K562 (cell line): ENCODE results near the gene NEMF. TPM values are rescaled to one million over a fixed set of nuclear protein-coding genes. Genes with fewer than 3 reads are reported as not detected.

ENCODE experiments used
- BRD9 ChIP-seq: fragments of 450-650 bp; IDR thresholded peaks from 2 replicates; pipeline ENCODE4 v1.6.1; 2018; ENCODE audit warnings: low read depth; ENCODE audit not compliant: partially characterized antibody
- CEBPG ChIP-seq, 3 experiments: fragments of 200-800 bp in 1 of 3; sonication (Bioruptor generic) in 1 of 3; sonication (generic) in 1 of 3; formaldehyde crosslinking in 1 of 3; IDR thresholded peaks in 2 of 3; conservative IDR thresholded peaks in 1 of 3; 2 replicates each; pipeline versions ENCODE4 v1.6.1 to v1.8.0; 2016 to 2022; ENCODE audit warnings: missing compliant biosample characterization in 2 of 3, missing genetic modification characterization in 2 of 3, mild to moderate bottlenecking in 1 of 3, missing genetic modification reagents in 1 of 3
- CREM ChIP-seq: IDR thresholded peaks from 2 replicates; pipeline ENCODE4 v1.6.1; 2014; ENCODE audit warnings: antibody characterized with exemption, low read depth
- ELF1 ChIP-seq: fragments of 200-800 bp; sonication (Bioruptor generic); IDR thresholded peaks from 2 replicates; pipeline ENCODE4 v1.6.1; 2016; ENCODE audit warnings: missing genetic modification characterization, missing compliant biosample characterization
- GABPB1 ChIP-seq: sonication (generic); formaldehyde crosslinking; IDR thresholded peaks from 2 replicates; pipeline ENCODE4 v1.8.0; 2022; ENCODE audit warnings: mild to moderate bottlenecking, missing genetic modification reagents
- HNRNPLL ChIP-seq: fragments of 200-400 bp; formaldehyde crosslinking; IDR thresholded peaks from 2 replicates; pipeline ENCODE4 v1.6.1; 2017; ENCODE audit warnings: low read length, low read depth, mild to moderate bottlenecking; ENCODE audit not compliant: poor library complexity, severe bottlenecking
- NR2C1 ChIP-seq, 2 experiments: fragments of 450-650 bp; IDR thresholded peaks; 2 replicates each; pipeline ENCODE4 v1.6.1; 2017; ENCODE audit warnings: mild to moderate bottlenecking in 2 of 2, antibody characterized with exemption in 1 of 2, inconsistent platforms in 1 of 2, missing compliant biosample characterization in 1 of 2, missing genetic modification characterization in 1 of 2
- NRF1 ChIP-seq, 2 experiments: fragments of 450-650 bp; IDR thresholded peaks in 1 of 2; conservative IDR thresholded peaks in 1 of 2; 2 replicates each; pipeline ENCODE4 v1.6.1; 2014; ENCODE audit warnings: mild to moderate bottlenecking in 2 of 2
- PML ChIP-seq: IDR thresholded peaks from 2 replicates; pipeline ENCODE4 v1.6.1; 2012; ENCODE audit warnings: low read length, inconsistent platforms
- SAFB ChIP-seq: fragments of 200-400 bp; formaldehyde crosslinking; IDR thresholded peaks from 2 replicates; pipeline ENCODE4 v1.6.1; 2017; ENCODE audit warnings: low read depth, low read length, borderline replicate concordance
- SMARCA4 ChIP-seq: fragments of 450-650 bp; IDR thresholded peaks from 2 replicates; pipeline ENCODE4 v1.6.1; 2016
- SOX6 ChIP-seq: fragments of 450-650 bp; IDR thresholded peaks from 2 replicates; pipeline ENCODE4 v1.6.1; 2014; ENCODE audit warnings: mild to moderate bottlenecking
- SRF ChIP-seq, 2 experiments: fragments of 250-450, 450-650 bp in 1 of 2; sonication (Bioruptor Pico) in 1 of 2; sonication (generic) in 1 of 2; formaldehyde crosslinking; IDR thresholded peaks; 2 replicates each; pipeline versions ENCODE4 v1.5.0 to v1.5.1; 2020 to 2022; ENCODE audit warnings: mild to moderate bottlenecking in 1 of 2, missing genetic modification reagents in 1 of 2
- TAF7 ChIP-seq: fragments of 450-650 bp; IDR thresholded peaks from 2 replicates; pipeline ENCODE4 v1.6.1; 2016; ENCODE audit warnings: missing genetic modification characterization, missing compliant biosample characterization
- TAF9B ChIP-seq: fragments of 450-650 bp; IDR thresholded peaks from 2 replicates; pipeline ENCODE4 v1.6.1; 2018; ENCODE audit warnings: mild to moderate bottlenecking; ENCODE audit not compliant: partially characterized antibody
- TAL1 ChIP-seq: fragments of 450-650 bp; IDR thresholded peaks from 2 replicates; pipeline ENCODE4 v1.6.1; 2016; ENCODE audit warnings: mild to moderate bottlenecking
- XRCC5 ChIP-seq: fragments of 200-400 bp; formaldehyde crosslinking; IDR thresholded peaks from 2 replicates; pipeline ENCODE4 v1.6.1; 2017; ENCODE audit warnings: low read depth, mild to moderate bottlenecking, low read length
- ZC3H8 ChIP-seq: fragments of 450-650 bp; IDR thresholded peaks from 2 replicates; pipeline ENCODE4 v1.6.1; 2017
- ZNF699 ChIP-seq: fragments of 250-450 bp; sonication (Bioruptor Pico); IDR thresholded peaks from 2 replicates; pipeline ENCODE4 v1.8.0; 2021; ENCODE audit warnings: mild to moderate bottlenecking, moderate library complexity; ENCODE audit not compliant: insufficient replicate concordance
- ZNF76 ChIP-seq: fragments of 250-450 bp; sonication (Bioruptor Pico); IDR thresholded peaks from 2 replicates; pipeline ENCODE4 v1.4.0; 2020; ENCODE audit warnings: mild to moderate bottlenecking, moderate library complexity, borderline replicate concordance
- polyA plus RNA-seq, 8 experiments: library from polyadenylated mRNA; depleted of rRNA in 4 of 8; stranded (reverse) in 5 of 8; unstranded in 3 of 8; fragments of >200 nt; fragmentation: Nextera tagmentation in 2 of 8; fragmentation: Illumina TruSeq in 1 of 8; extraction: Ambion mirVana in 2 of 8; extraction: Trizol in 1 of 8; gene quantifications; 2 replicates each; pipeline versions ENCODE4 v1.2.1 to v1.2.3, GENCODE V29; 2011 to 2014; ENCODE audit warnings: inconsistent platforms in 1 of 8, missing spikeins in 1 of 8
- total RNA-seq, 7 experiments: library from RNA; depleted of rRNA in 6 of 7; stranded (reverse); fragments of >200 nt in 6 of 7; fragmentation: Illumina TruSeq in 2 of 7; extraction: Trizol in 2 of 7; gene quantifications; 2 replicates each; pipeline versions ENCODE4 v1.2.1 to v1.2.3, GENCODE V29; 2011 to 2021; ENCODE audit warnings: low replicate concordance in 1 of 7
- TF ChIP-seq, protein P1 (sequence below): fragments of 450-650 bp; IDR thresholded peaks from 2 replicates; pipeline ENCODE4 v1.6.1; 2014; ENCODE audit warnings: low read depth, mild to moderate bottlenecking, moderate library complexity, borderline replicate concordance
- TF ChIP-seq, protein P2 (sequence below): fragments of 450-650 bp; IDR thresholded peaks from 2 replicates; pipeline ENCODE4 v1.6.1; 2016; ENCODE audit warnings: borderline replicate concordance

The NEMF gene
- total and polyA plus RNA-seq, 9 of the 15 experiments (the other 6 are each of a cell fraction or from before 2014, with no cell fraction given) = 38.8 to 94.4 (median 61.0) TPM

DNA sequence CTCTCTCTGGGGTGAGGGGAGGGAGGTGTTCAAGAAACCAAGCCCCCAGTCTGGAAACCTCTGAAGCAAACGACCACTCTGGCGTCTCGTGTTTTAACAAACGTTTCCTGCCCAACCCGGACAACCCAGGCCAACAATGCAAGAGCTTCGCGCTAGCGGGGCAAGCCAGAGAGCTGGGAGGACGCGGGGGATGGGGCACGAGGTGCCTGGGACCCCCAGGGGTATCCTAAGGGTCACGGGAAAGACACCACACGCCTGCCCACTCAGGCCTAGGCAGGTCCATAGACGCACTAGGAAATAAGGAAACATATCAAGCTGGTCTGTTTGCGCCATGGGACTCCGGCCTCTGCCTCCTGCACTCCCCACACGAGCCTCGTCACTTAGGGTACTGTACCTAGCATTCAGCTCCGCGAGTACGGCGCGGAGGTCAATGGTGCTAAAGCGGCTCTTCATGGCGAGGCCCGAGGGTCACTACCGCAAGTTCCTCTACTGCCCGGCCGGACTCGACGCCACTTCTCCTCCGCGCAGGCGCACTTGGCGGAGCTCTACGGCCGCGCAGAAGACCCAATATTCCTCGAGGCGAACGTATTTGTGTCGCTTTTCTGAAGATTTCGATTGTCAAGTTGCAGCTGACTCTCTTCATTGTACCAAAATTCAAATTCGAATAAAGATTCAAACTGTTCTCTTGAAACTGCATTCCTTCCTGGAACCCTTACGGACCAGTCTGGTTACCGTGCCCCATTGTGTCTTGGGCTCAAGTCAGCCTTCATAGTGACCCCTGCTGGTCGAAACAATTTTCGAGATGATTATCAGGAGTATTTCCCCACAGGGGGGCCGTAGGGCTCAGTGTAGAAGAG lies at the start of gene NEMF (continued):
- TF ChIP-seq XRCC5 = no peak
- 0 out of 2 replicates have a peak, but pooled peaks have one; percentile 17 for TF ChIP-seq CREM
- TF ChIP-seq, protein P1, sequence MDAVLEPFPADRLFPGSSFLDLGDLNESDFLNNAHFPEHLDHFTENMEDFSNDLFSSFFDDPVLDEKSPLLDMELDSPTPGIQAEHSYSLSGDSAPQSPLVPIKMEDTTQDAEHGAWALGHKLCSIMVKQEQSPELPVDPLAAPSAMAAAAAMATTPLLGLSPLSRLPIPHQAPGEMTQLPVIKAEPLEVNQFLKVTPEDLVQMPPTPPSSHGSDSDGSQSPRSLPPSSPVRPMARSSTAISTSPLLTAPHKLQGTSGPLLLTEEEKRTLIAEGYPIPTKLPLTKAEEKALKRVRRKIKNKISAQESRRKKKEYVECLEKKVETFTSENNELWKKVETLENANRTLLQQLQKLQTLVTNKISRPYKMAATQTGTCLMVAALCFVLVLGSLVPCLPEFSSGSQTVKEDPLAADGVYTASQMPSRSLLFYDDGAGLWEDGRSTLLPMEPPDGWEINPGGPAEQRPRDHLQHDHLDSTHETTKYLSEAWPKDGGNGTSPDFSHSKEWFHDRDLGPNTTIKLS = 0 out of 2 replicates have a peak, but pooled peaks have one; percentile 33
- TF ChIP-seq NRF1 (conservative IDR thresholded peaks at IDR 0.05 in 1 of 2, IDR thresholded peaks at IDR 0.05 in 1 of 2) = peak; percentile 90 to 92
- peak; percentile 62; the same call in 1 of the 2 replicates for TF ChIP-seq PML
- no peak for TF ChIP-seq ZC3H8
- TF ChIP-seq NR2C1 (IDR thresholded peaks at IDR 0.05) = no peak
- 0 out of 2 replicates have a peak, but pooled peaks have one; percentile 30 for TF ChIP-seq NR2C1 (tag; IDR thresholded peaks at IDR 0.05)
- TF ChIP-seq ZNF76 (CRISPR knock-in tag) = no peak
- TF ChIP-seq TAF7 (tag) = 0 out of 2 replicates have a peak, but pooled peaks have one; percentile 35
- TF ChIP-seq HNRNPLL = peak; percentile 96
- 0 out of 2 replicates have a peak, but pooled peaks have one; percentile 34 for TF ChIP-seq SMARCA4
- TF ChIP-seq BRD9 = peak; percentile 84
- TF ChIP-seq ZNF699 (CRISPR knock-in tag) = no peak
- no peak for TF ChIP-seq TAL1
- 0 out of 2 replicates have a peak, but pooled peaks have one; percentile 20 for TF ChIP-seq GABPB1 (CRISPR knock-in tag)
- peak; percentile 59 for TF ChIP-seq TAF9B
- no peak for TF ChIP-seq SAFB
- no peak for TF ChIP-seq SRF (CRISPR knock-in tag; IDR thresholded peaks at IDR 0.05)
- TF ChIP-seq ELF1 (tag) = peak; percentile 12; the same call in 1 of the 2 replicates
- TF ChIP-seq, protein P2, sequence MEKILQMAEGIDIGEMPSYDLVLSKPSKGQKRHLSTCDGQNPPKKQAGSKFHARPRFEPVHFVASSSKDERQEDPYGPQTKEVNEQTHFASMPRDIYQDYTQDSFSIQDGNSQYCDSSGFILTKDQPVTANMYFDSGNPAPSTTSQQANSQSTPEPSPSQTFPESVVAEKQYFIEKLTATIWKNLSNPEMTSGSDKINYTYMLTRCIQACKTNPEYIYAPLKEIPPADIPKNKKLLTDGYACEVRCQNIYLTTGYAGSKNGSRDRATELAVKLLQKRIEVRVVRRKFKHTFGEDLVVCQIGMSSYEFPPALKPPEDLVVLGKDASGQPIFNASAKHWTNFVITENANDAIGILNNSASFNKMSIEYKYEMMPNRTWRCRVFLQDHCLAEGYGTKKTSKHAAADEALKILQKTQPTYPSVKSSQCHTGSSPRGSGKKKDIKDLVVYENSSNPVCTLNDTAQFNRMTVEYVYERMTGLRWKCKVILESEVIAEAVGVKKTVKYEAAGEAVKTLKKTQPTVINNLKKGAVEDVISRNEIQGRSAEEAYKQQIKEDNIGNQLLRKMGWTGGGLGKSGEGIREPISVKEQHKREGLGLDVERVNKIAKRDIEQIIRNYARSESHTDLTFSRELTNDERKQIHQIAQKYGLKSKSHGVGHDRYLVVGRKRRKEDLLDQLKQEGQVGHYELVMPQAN = peak; percentile 27; the same call in 1 of the 2 replicates
- TF ChIP-seq CEBPG (CRISPR knock-in tag; IDR thresholded peaks at IDR 0.05) = peak; percentile 31; the same call in 1 of the 2 replicates
- TF ChIP-seq CEBPG (tag; conservative IDR thresholded peaks at IDR 0.05 in 1 of 2, IDR thresholded peaks at IDR 0.05 in 1 of 2) = peak in 1 of 2 experiments; percentile 55; a peak in 1 of 4 replicates
- TF ChIP-seq SOX6 = peak; percentile 30; the same call in 1 of the 2 replicates
